Measurements from ENCODE around the gene EIF4E2.

EIF4E2 gene

GRCh38 chr2:232604535-232604934 is 54.0 kb downstream of the EIF4E2 start:
- no peak for DNase-seq

DNA sequence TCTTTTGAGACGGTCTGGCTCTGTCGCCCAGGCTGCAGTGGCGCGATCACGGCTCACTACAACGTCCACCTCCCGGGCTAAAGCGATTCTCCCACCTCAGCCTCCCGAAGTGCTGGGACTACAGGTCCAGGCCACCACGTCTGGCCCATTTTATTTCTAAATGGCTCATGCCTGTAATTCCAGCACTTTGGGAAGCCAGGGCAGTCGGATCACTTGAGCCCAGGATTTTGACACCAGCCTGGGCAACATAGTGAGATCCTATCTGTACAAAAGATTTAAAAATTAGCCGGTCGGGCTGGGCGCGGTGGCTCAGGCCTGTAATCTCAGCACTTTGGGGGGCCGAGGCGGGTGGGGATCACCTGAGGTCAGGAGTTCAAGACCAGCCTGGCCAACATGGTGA is 56.5 kb downstream of the EIF4E2 start:
- DNase-seq, result no peak

GRCh38 chr2:232609607-232610006 is 59.1 kb downstream of the EIF4E2 start:
- no peak for DNase-seq

DNA sequence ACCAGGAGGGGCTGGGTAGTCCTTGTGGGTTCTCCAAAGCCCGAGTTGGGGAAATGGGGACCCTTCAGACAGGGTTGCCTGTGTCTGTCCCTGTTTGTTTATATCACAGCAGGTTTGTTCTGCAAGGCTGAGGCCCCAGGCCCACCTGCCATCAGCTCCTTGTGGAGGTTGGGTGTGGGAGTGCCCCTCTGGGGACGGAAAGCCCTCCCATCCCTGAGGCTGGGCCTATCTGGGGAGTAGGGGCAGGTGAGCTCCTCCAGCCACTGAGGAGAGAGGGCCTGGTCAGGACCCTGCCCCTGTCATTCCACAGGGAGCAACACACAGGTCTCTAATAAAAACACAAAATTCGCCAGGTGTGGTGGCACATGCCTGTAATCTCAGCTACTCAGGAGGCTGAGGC is 59.6 kb downstream of the EIF4E2 start:
- DNase-seq, result no peak

DNA sequence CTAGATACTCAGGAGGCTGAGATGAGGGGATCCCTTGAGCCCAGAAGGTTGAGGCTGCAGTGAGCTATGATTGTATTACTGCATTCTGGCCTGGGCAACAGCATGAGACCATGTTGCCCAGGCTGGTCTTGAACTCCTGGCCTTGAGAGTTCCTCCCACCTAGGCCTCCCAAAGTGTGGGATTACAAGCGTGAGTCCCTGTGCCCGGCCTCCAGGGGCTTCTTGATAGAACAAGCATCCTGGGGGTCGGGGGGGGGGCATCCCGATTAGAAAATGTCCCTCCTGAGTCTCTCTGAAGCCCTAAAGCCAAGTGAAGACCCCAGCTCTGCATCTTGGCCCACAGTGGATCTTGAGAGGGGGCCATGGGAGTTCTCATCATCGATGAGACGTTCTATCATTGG is 60.6 kb downstream of the EIF4E2 start:
- no peak for DNase-seq

DNA sequence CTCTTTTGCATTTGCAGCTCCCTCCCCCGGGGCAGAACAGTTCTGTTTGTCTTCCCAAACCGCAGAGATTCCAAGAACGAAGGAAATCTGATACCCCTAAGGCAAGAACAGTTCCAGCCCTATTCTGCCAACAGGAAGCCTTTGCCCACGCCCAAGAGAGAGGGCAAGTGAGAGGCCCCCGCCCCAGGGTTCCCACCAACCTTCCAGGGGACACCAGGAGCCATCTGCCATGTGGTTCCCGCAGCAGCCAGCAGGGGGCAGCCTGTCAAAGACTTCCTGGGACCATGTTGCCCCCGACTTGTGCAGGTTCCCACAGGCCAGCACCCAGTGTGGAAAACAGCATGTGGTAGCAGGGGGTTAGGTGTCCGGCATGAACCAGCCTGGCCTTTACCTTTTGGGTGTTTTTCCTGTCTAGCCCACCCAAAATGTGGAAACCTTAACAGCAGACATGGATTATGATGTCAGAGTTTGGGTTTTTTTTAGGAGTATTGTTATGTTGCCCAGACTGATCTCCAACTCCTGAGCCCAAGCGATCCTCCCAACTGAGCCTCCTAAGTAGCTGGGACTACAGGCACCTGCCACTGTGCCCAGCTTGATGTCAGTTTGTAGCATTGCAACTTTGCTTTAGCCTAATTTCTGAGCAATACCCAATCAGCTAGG is 61.2 kb downstream of the EIF4E2 start:
- DNase-seq, result peak; percentile 37

GRCh38 chr2:232613538-232614134 is 63.1 kb downstream of the EIF4E2 start:
- no peak for DNase-seq

- DNase-seq, result no peak
Measured at GRCh38 chr2:232615339-232615738, 64.8 kb downstream of the EIF4E2 start.

Measured in NCI-H345 (cell line).